Measurements from ENCODE around the gene PTGR2. TPM values are rescaled to one million over a fixed set of nuclear protein-coding genes. Genes with fewer than 3 reads are reported as not detected.

PTGR2 gene
- total RNA-seq, 2 donors from 2014 or later: 7.7 to 21.5 TPM

- Mint-ChIP-seq H3K4me3 (no peak overlapping the region), H3K27ac (no peak overlapping the region), H3K36me3 (ENCODE audit: low read depth) (peaks cover 7% of the 10 kb centered on the region), H3K9me3 (no peaks in the 10 kb centered on the region), H3K4me1 (no peaks in the 10 kb centered on the region), H3K27me3 (ENCODE audit: insufficient read depth) (no peaks in the 10 kb centered on the region)
- H3K36me3 ChIP-seq (ENCODE audit: control insufficient read depth, insufficient read depth, low read length): peaks cover 18% of the 10 kb centered on the region
- 97 to 100% methylated on average over 2 to 3 of the region's 3 CpGs for WGBS, 2 experiments (ENCODE audit: insufficient coverage in 1 of 2, insufficient read length in 1 of 2)
- H3K9me3 ChIP-seq (ENCODE audit: control insufficient read depth, low read length): no peaks in the 10 kb centered on the region
- H3K4me3 ChIP-seq (ENCODE audit: low read length): no peak overlapping the region
- no peak overlapping the region for H3K27ac ChIP-seq (ENCODE audit: low read depth, low read length)
- H3K4me1 ChIP-seq (ENCODE audit: control insufficient read depth, insufficient read depth, low read length): no peaks in the 10 kb centered on the region
- no peak for TF ChIP-seq CTCF (conservative IDR thresholded peaks at IDR 0.05)
- H3K9ac ChIP-seq (ENCODE audit: extremely low read depth, low read length, poor library complexity, severe bottlenecking): no peak overlapping the region
- DNase-seq: no peak
- no peaks in the 10 kb centered on the region for H3K27me3 ChIP-seq (ENCODE audit: control insufficient read depth, insufficient read depth, low read length, poor library complexity, severe bottlenecking)
Observed at GRCh38 chr14:73873660-73874059, 22.0 kb downstream of the PTGR2 start.

- H3K9me3 ChIP-seq (ENCODE audit: control insufficient read depth, low read length): no peaks in the 10 kb centered on the region
- 92 to 95% methylated on average over 3 of the region's 3 CpGs for WGBS, 2 experiments (ENCODE audit: insufficient coverage in 1 of 2, insufficient read length in 1 of 2)
- Mint-ChIP-seq H3K4me1 (no peaks in the 10 kb centered on the region), H3K9me3 (no peaks in the 10 kb centered on the region), H3K36me3 (ENCODE audit: low read depth) (peaks cover 9% of the 10 kb centered on the region), H3K27ac (no peak overlapping the region), H3K27me3 (ENCODE audit: insufficient read depth) (no peaks in the 10 kb centered on the region), H3K4me3 (no peak overlapping the region)
- TF ChIP-seq CTCF (conservative IDR thresholded peaks at IDR 0.05): no peak
- no peaks in the 10 kb centered on the region for H3K4me1 ChIP-seq (ENCODE audit: control insufficient read depth, insufficient read depth, low read length)
- no peaks in the 10 kb centered on the region for H3K27me3 ChIP-seq (ENCODE audit: control insufficient read depth, insufficient read depth, low read length, poor library complexity, severe bottlenecking)
- H3K9ac ChIP-seq (ENCODE audit: extremely low read depth, low read length, poor library complexity, severe bottlenecking): no peak overlapping the region
- DNase-seq: no peak
- no peak overlapping the region for H3K4me3 ChIP-seq (ENCODE audit: low read length)
- H3K36me3 ChIP-seq (ENCODE audit: control insufficient read depth, insufficient read depth, low read length): peaks cover 23% of the 10 kb centered on the region
- no peak overlapping the region for H3K27ac ChIP-seq (ENCODE audit: low read depth, low read length)
Observed at GRCh38 chr14:73877790-73878189, 26.2 kb downstream of the PTGR2 start.

GRCh38 chr14:73878436-73878835 lies 26.8 kb downstream of the PTGR2 start:
- Mint-ChIP-seq H3K36me3 (ENCODE audit: low read depth) (peaks cover 9% of the 10 kb centered on the region), H3K27me3 (ENCODE audit: insufficient read depth) (no peaks in the 10 kb centered on the region), H3K4me1 (no peaks in the 10 kb centered on the region), H3K27ac (no peak overlapping the region), H3K9me3 (no peaks in the 10 kb centered on the region), H3K4me3 (no peak overlapping the region)
- Histone ChIP-seq H3K4me1 (ENCODE audit: control insufficient read depth, insufficient read depth, low read length) (no peaks in the 10 kb centered on the region), H3K9me3 (ENCODE audit: control insufficient read depth, low read length) (no peaks in the 10 kb centered on the region), H3K36me3 (ENCODE audit: control insufficient read depth, insufficient read depth, low read length) (peaks cover 27% of the 10 kb centered on the region), H3K9ac (ENCODE audit: extremely low read depth, low read length, poor library complexity, severe bottlenecking) (no peak overlapping the region), H3K27ac (ENCODE audit: low read depth, low read length) (no peak overlapping the region), H3K4me3 (ENCODE audit: low read length) (no peak overlapping the region), H3K27me3 (ENCODE audit: control insufficient read depth, insufficient read depth, low read length, poor library complexity, severe bottlenecking) (no peaks in the 10 kb centered on the region)
- TF ChIP-seq CTCF (conservative IDR thresholded peaks at IDR 0.05): no peak
- 88 to 95% methylated on average over 6 of the region's 6 CpGs for WGBS, 2 experiments (ENCODE audit: insufficient coverage in 1 of 2, insufficient read length in 1 of 2)
- no peak for DNase-seq

Data from endodermal cell (in vitro differentiated cells).